HEK293 (cell line): ENCODE measurements around the gene ADPGK.

Source experiments
- HOXD13 ChIP-seq: sonication (generic); formaldehyde crosslinking; IDR thresholded peaks from 2 replicates; pipeline ENCODE4 v1.8.0; 2022; ENCODE audit warnings: missing genetic modification reagents, borderline replicate concordance
- IKZF3 ChIP-seq: fragments of 450-650 bp; IDR thresholded peaks from 2 replicates; pipeline ENCODE4 v1.5.0; 2018; ENCODE audit warnings: missing biosample characterization, mild to moderate bottlenecking, missing genetic modification characterization, moderate library complexity
- SALL2 ChIP-seq: fragments of 450-650 bp; formaldehyde crosslinking; IDR thresholded peaks from 2 replicates; pipeline ENCODE4 v1.5.0; 2017; ENCODE audit warnings: missing biosample characterization, mild to moderate bottlenecking, missing genetic modification characterization, borderline replicate concordance
- ZFP3 ChIP-seq: fragments of 450-650 bp; formaldehyde crosslinking; IDR thresholded peaks from 2 replicates; pipeline ENCODE4 v1.5.1; 2016; ENCODE audit warnings: low read depth, missing biosample characterization, missing genetic modification characterization
- ZNF629 ChIP-seq: fragments of 450-650 bp; formaldehyde crosslinking; IDR thresholded peaks from 2 replicates; pipeline ENCODE4 v1.5.1; 2017; ENCODE audit warnings: missing biosample characterization, missing genetic modification characterization
- ZNF660 ChIP-seq: fragments of 450-650 bp; IDR thresholded peaks from 2 replicates; pipeline ENCODE4 v1.5.1; 2018; ENCODE audit warnings: missing biosample characterization, mild to moderate bottlenecking, missing genetic modification characterization
- ZNF670 ChIP-seq: fragments of 450-650 bp; formaldehyde crosslinking; IDR thresholded peaks from 2 replicates; pipeline ENCODE4 v1.5.1; 2016; ENCODE audit warnings: missing biosample characterization, missing genetic modification characterization, low read depth
- ZXDB ChIP-seq: fragments of 450-650 bp; formaldehyde crosslinking; IDR thresholded peaks from 2 replicates; pipeline ENCODE4 v1.5.1; 2016; ENCODE audit warnings: missing biosample characterization, missing genetic modification characterization
- TF ChIP-seq, protein P1 (sequence below): fragments of 450-650 bp; formaldehyde crosslinking; IDR thresholded peaks from 2 replicates; pipeline ENCODE4 v1.5.1; 2016; ENCODE audit warnings: missing biosample characterization, missing genetic modification characterization
- TF ChIP-seq, protein P2 (sequence below): fragments of 450-650 bp; formaldehyde crosslinking; IDR thresholded peaks from 2 replicates; pipeline ENCODE4 v1.5.1; 2016; ENCODE audit warnings: missing biosample characterization, missing genetic modification characterization, low read depth
- TF ChIP-seq, protein P3 (sequence below): fragments of 450-650 bp; formaldehyde crosslinking; IDR thresholded peaks from 2 replicates; pipeline ENCODE4 v1.5.1; 2016; ENCODE audit warnings: missing biosample characterization, missing genetic modification characterization

DNA sequence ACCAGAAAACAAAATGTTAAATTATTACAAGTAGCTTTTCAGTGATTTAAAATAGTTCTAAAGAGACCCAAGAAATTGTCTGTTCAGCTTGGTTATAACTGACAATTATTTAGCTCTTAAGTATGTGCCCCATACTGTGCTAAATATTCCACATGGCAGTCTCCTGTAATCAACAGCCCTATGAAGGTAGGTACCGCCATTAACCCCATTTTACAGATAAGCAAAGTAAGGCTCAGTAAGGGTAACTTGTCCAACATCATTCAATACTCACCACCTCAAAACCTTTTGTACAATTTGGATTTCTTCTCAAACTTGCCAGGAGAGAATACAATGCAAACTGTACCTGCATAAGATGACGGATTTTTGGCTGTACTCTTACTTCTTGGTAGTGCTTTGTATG is 33.9 kb downstream of the ADPGK start:
- TF ChIP-seq, protein P1, sequence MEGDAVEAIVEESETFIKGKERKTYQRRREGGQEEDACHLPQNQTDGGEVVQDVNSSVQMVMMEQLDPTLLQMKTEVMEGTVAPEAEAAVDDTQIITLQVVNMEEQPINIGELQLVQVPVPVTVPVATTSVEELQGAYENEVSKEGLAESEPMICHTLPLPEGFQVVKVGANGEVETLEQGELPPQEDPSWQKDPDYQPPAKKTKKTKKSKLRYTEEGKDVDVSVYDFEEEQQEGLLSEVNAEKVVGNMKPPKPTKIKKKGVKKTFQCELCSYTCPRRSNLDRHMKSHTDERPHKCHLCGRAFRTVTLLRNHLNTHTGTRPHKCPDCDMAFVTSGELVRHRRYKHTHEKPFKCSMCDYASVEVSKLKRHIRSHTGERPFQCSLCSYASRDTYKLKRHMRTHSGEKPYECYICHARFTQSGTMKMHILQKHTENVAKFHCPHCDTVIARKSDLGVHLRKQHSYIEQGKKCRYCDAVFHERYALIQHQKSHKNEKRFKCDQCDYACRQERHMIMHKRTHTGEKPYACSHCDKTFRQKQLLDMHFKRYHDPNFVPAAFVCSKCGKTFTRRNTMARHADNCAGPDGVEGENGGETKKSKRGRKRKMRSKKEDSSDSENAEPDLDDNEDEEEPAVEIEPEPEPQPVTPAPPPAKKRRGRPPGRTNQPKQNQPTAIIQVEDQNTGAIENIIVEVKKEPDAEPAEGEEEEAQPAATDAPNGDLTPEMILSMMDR, result no peak
- no peak for TF ChIP-seq IKZF3
- TF ChIP-seq SALL2 (tag by site-specific recombination), result no peak
- TF ChIP-seq ZFP3 (tag by site-specific recombination), result no peak
- TF ChIP-seq ZNF670 (tag by site-specific recombination), result no peak
- TF ChIP-seq ZNF660 (tag by site-specific recombination), result no peak
- TF ChIP-seq, protein P2, sequence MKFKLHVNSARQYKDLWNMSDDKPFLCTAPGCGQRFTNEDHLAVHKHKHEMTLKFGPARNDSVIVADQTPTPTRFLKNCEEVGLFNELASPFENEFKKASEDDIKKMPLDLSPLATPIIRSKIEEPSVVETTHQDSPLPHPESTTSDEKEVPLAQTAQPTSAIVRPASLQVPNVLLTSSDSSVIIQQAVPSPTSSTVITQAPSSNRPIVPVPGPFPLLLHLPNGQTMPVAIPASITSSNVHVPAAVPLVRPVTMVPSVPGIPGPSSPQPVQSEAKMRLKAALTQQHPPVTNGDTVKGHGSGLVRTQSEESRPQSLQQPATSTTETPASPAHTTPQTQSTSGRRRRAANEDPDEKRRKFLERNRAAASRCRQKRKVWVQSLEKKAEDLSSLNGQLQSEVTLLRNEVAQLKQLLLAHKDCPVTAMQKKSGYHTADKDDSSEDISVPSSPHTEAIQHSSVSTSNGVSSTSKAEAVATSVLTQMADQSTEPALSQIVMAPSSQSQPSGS (tag by site-specific recombination), result no peak
- TF ChIP-seq ZXDB (tag by site-specific recombination), result no peak
- TF ChIP-seq, protein P3, sequence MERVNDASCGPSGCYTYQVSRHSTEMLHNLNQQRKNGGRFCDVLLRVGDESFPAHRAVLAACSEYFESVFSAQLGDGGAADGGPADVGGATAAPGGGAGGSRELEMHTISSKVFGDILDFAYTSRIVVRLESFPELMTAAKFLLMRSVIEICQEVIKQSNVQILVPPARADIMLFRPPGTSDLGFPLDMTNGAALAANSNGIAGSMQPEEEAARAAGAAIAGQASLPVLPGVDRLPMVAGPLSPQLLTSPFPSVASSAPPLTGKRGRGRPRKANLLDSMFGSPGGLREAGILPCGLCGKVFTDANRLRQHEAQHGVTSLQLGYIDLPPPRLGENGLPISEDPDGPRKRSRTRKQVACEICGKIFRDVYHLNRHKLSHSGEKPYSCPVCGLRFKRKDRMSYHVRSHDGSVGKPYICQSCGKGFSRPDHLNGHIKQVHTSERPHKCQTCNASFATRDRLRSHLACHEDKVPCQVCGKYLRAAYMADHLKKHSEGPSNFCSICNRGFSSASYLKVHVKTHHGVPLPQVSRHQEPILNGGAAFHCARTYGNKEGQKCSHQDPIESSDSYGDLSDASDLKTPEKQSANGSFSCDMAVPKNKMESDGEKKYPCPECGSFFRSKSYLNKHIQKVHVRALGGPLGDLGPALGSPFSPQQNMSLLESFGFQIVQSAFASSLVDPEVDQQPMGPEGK (tag by site-specific recombination), result no peak
- no peak for TF ChIP-seq HOXD13 (CRISPR knock-in tag)
- no peak for TF ChIP-seq ZNF629
